Tibial artery (tissue), 4 donors: ENCODE measurements around the gene NXN.

Experiments
- DNase-seq, 2 donors: peaks; one replicate each; pipeline ENCODE4 v3.0.0-alpha.2; 2019
- H3K27ac ChIP-seq, 2 donors: fragments of 200-600 bp; sonication (generic) in 1 of 2; 1 replicate in 1 of 2; 2 replicates in 1 of 2; pipeline ENCODE4 v1.5.1; 2018 to 2019; ENCODE audit warnings: mild to moderate bottlenecking in 1 of 2
- H3K27me3 ChIP-seq, 2 donors: fragments of 200-600 bp; sonication (generic) in 1 of 2; one replicate each; pipeline versions ENCODE4 v1.5.1 to v1.6.0; 2016 to 2019
- H3K36me3 ChIP-seq, 3 donors: fragments of 200-600 bp; sonication (generic) in 2 of 3; one replicate each; pipeline ENCODE4 v1.5.1; 2016 to 2019; ENCODE audit warnings: mild to moderate bottlenecking in 2 of 3
- H3K4me1 ChIP-seq, 4 donors: fragments of 200-600 bp; sonication (generic) in 2 of 4; 1 replicate in 3 of 4; 2 replicates in 1 of 4; pipeline ENCODE4 v1.5.1; 2016 to 2019
- H3K4me3 ChIP-seq, 2 donors: fragments of 200-600 bp; sonication (generic) in 1 of 2; 1 replicate in 1 of 2; 2 replicates in 1 of 2; pipeline ENCODE4 v1.5.1; 2018 to 2019; ENCODE audit warnings: mild to moderate bottlenecking in 2 of 2
- H3K9me3 ChIP-seq, 3 donors: fragments of 200-600 bp; sonication (generic) in 1 of 3; one replicate each; pipeline ENCODE4 v1.5.1; 2016 to 2019
- CTCF ChIP-seq, 2 experiments: fragments of 200-600 bp in 1 of 2; fragments of 450-650 bp in 1 of 2; IDR thresholded peaks; one replicate each; pipeline ENCODE4 v1.5.1; 2017 to 2019; ENCODE audit warnings: antibody characterized with exemption in 2 of 2, mild to moderate bottlenecking in 1 of 2, moderate library complexity in 1 of 2
- intact Hi-C: fragments of 100-400 bp; cut with DNase I; formaldehyde crosslinking; loops from one replicate; pipeline ENCODE4 v1.15.0; 2023; ENCODE audit warnings: low total_unique reads

NXN gene

GRCh38 chr17:916315-916714, 63.3 kb downstream of the NXN start:
- Histone ChIP-seq H3K4me1 (peaks cover 0 to 6% (median 2%) of the 10 kb centered on the region in 4 donors), H3K4me3 (no peak overlapping the region), H3K27ac (no peak overlapping the region), H3K27me3 (no peaks in the 10 kb centered on the region), H3K36me3 (no peaks in the 10 kb centered on the region), H3K9me3 (no peaks in the 10 kb centered on the region)
- no peak for DNase-seq
- no peak for TF ChIP-seq CTCF (IDR thresholded peaks at IDR 0.05)
- intact Hi-C loops, result loop anchor here (10.0 kb wide), 1 partner anchor 58 kb away; the partner anchor contains the start of gene NXN

GRCh38 chr17:915538-916201, 63.9 kb downstream of the NXN start:
- Histone ChIP-seq H3K9me3 (no peaks in the 10 kb centered on the region), H3K27ac (no peak overlapping the region), H3K27me3 (no peaks in the 10 kb centered on the region), H3K4me1 (peaks cover 0 to 10% (median 3%) of the 10 kb centered on the region in 4 donors), H3K4me3 (no peak overlapping the region), H3K36me3 (no peaks in the 10 kb centered on the region)
- intact Hi-C loops, result loop anchor here (10.0 kb wide), 1 partner anchor 59 kb away; the partner anchor contains the start of gene NXN
- no peak for TF ChIP-seq CTCF (IDR thresholded peaks at IDR 0.05)
- DNase-seq, result no peak

GRCh38 chr17:914561-914960, 65.0 kb downstream of the NXN start:
- TF ChIP-seq CTCF (IDR thresholded peaks at IDR 0.05), result no peak
- no peaks in the 10 kb centered on the region for H3K9me3 ChIP-seq
- H3K4me1 ChIP-seq, result peaks cover 0 to 20% (median 3%) of the 10 kb centered on the region in 4 donors
- no peak overlapping the region for H3K4me3 ChIP-seq
- intact Hi-C loops, result loop anchor here (10.0 kb wide), 1 partner anchor 60 kb away; the partner anchor contains the start of gene NXN
- DNase-seq, result no peak
- H3K27ac ChIP-seq, result no peak overlapping the region
- no peaks in the 10 kb centered on the region for H3K36me3 ChIP-seq
- no peaks in the 10 kb centered on the region for H3K27me3 ChIP-seq

- Histone ChIP-seq H3K36me3 (no peaks in the 10 kb centered on the region), H3K4me1 (peaks cover 0 to 32% (median 3%) of the 10 kb centered on the region in 4 donors), H3K27me3 (no peaks in the 10 kb centered on the region), H3K4me3 (no peak overlapping the region), H3K27ac (no peak overlapping the region), H3K9me3 (no peaks in the 10 kb centered on the region)
- no peak for DNase-seq
- intact Hi-C loops, result loop anchor here (10.0 kb wide), 1 partner anchor 62 kb away; the partner anchor contains the start of gene NXN
- no peak for TF ChIP-seq CTCF (IDR thresholded peaks at IDR 0.05)
Observed at GRCh38 chr17:913207-913606, 66.4 kb downstream of the NXN start.

- no peak overlapping the region for H3K27ac ChIP-seq
- DNase-seq, result no peak
- H3K4me3 ChIP-seq, result no peak overlapping the region
- TF ChIP-seq CTCF (IDR thresholded peaks at IDR 0.05), result no peak
- H3K9me3 ChIP-seq, result no peaks in the 10 kb centered on the region
- H3K4me1 ChIP-seq, result peaks cover 0 to 33% (median under 1%) of the 10 kb centered on the region in 4 donors
- intact Hi-C loops, result loop anchor here (10.0 kb wide), 1 partner anchor 65 kb away; the partner anchor contains the start of gene NXN
- H3K27me3 ChIP-seq, result no peaks in the 10 kb centered on the region
- H3K36me3 ChIP-seq, result no peaks in the 10 kb centered on the region
Observed at GRCh38 chr17:909642-910323, 69.8 kb downstream of the NXN start.
